Psoas muscle (tissue), 8 donors: ENCODE results near the gene HID1. TPM values are rescaled to one million over a fixed set of nuclear protein-coding genes. Genes with fewer than 3 reads are reported as not detected.

Experiments used
- ATAC-seq, 4 donors: fragments of 200-7000 bp; cut with Tn5 transposase; one replicate each; pipeline ENCODE4 v1.9.1; 2020; ENCODE audit warnings: moderate library complexity in 3 of 4, mild to moderate bottlenecking in 2 of 4
- DNase-seq, 2 donors: peaks; one replicate each; pipeline ENCODE4 v3.0.0-alpha.2; 2020
- H3K27ac ChIP-seq: fragments of 200-600 bp; one replicate; pipeline ENCODE4 v1.8.0; 2022
- H3K27me3 ChIP-seq, 3 donors: fragments of 200-600 bp in 1 of 3; one replicate each; pipeline versions ENCODE4 v1.6.1 to v1.8.0; 2013 to 2022; ENCODE audit warnings: low read length in 2 of 3, mild to moderate bottlenecking in 2 of 3, moderate library complexity in 1 of 3; ENCODE audit not compliant: insufficient read depth in 3 of 3
- H3K36me3 ChIP-seq, 2 donors: fragments of 200-600 bp in 1 of 2; one replicate each; pipeline versions ENCODE4 v1.6.1 to v1.8.0; 2013 to 2022; ENCODE audit warnings: low read depth in 1 of 2, mild to moderate bottlenecking in 1 of 2, moderate library complexity in 1 of 2; ENCODE audit not compliant: insufficient read depth in 1 of 2
- H3K4me1 ChIP-seq: fragments of 200-600 bp; one replicate; pipeline ENCODE4 v1.8.0; 2022
- H3K4me3 ChIP-seq: fragments of 200-600 bp; one replicate; pipeline ENCODE4 v1.8.0; 2022; ENCODE audit warnings: mild to moderate bottlenecking
- H3K9me3 ChIP-seq: fragments of 200-600 bp; one replicate; pipeline ENCODE4 v1.8.0; 2022
- CTCF ChIP-seq: fragments of 200-600 bp; IDR thresholded peaks from one replicate; pipeline ENCODE4 v1.8.0; 2022; ENCODE audit warnings: antibody characterized with exemption
- WGBS, 3 donors: extraction: QIAGEN DNeasy Blood & Tissue Kit; methylation state at CpG; one replicate each; pipeline versions ENCODE4 v1.1.6 to v1.1.7; 2013; 5-methylcytosine and 5-hydroxymethylcytosine counted together
- intact Hi-C, 2 donors: fragments of 100-400 bp; cut with DNase I; formaldehyde crosslinking; loops; one replicate each; pipeline versions ENCODE4 v1.11.0 to v1.14.2; 2022
- polyA plus RNA-seq, 3 donors: library from polyadenylated mRNA; stranded (reverse); fragments of 200-250 nt; gene quantifications; one replicate each; pipeline ENCODE4 v1.2.3, GENCODE V29; 2013
- total RNA-seq, 4 donors: library from RNA; stranded (reverse); fragmentation: NEBNext Ultra II Directional in 2 of 4; extraction: Animal tissue kit (Norgen Biotek cat#: 25700) in 2 of 4; gene quantifications; one replicate each; pipeline versions ENCODE4 v1.2.1 to v1.2.4, GENCODE V29; 2021 to 2023
- donor health status: healthy with polysubstance abuse.
- donor health status: DM: no; HTN: no; CAD: no; lungs with moderate emphysema.
- donor health status: Bipolar disorder and iron deficiency.
- donor health status: healthy.
- donor health status: DM: yes; HTN: yes; CAD: no.
- donor health status: DM: no; HTN: no; CAD: no.
- donor health status: DM: no; HTN: no; CAD: no.
- donor health status: DM: yes; HTN: yes; CAD: no.

Gene HID1
- total and polyA plus RNA-seq, 7 donors: 1.7 to 10.4 (median 2.6) TPM

- TF ChIP-seq CTCF: no peak
- 89 to 95% (median 89%) methylated on average over 3 of the region's 3 CpGs for whole genome bisulfite sequencing, 3 donors
- H3K27me3 ChIP-seq: peaks cover 0 to 48% (median 7%) of the 10 kb centered on the region in 3 donors
Measured at GRCh38 chr17:74977802-74978201, 5.2 kb upstream of the HID1 start.

GRCh38 chr17:74975943-74976342 is 3.4 kb upstream of the HID1 start:
- intact Hi-C loops: no loop called here
- Histone ChIP-seq H3K9me3 (no peaks in the 10 kb centered on the region), H3K4me3 (no peak overlapping the region), H3K4me1 (no peaks in the 10 kb centered on the region), H3K27ac (no peak overlapping the region), H3K36me3 (no peaks in the 10 kb centered on the region), H3K27me3 (peaks cover 0 to 54% (median 9%) of the 10 kb centered on the region in 3 donors)
- TF ChIP-seq CTCF: no peak
- no peak for DNase-seq
- ATAC-seq: no peak
- WGBS, 3 donors: 79 to 82% (median 81%) methylated on average over 4 of the region's 4 CpGs

More at GRCh38 chr17:74977802-74978201, 5.2 kb upstream of the HID1 start:
- H3K9me3 ChIP-seq: no peaks in the 10 kb centered on the region
- no peak overlapping the region for H3K27ac ChIP-seq
- intact Hi-C loops: no loop called here
- H3K36me3 ChIP-seq: no peaks in the 10 kb centered on the region
- H3K4me3 ChIP-seq: no peak overlapping the region
- DNase-seq (no peak), ATAC-seq (no peak)
- H3K4me1 ChIP-seq: no peaks in the 10 kb centered on the region

- Histone ChIP-seq H3K27me3 (peaks cover 0 to 41% (median 9%) of the 10 kb centered on the region in 3 donors), H3K27ac (no peak overlapping the region), H3K9me3 (no peaks in the 10 kb centered on the region), H3K4me3 (peak overlapping the region; percentile 68), H3K36me3 (no peaks in the 10 kb centered on the region), H3K4me1 (no peaks in the 10 kb centered on the region)
- intact Hi-C loops: no loop called here
- peak in 1 of 4 donors; percentile 32 for ATAC-seq
- DNase-seq: no peak
- no peak for TF ChIP-seq CTCF
- 9 to 12% (median 10%) methylated on average over 17 of the region's 17 CpGs for WGBS, 3 donors
Measured at GRCh38 chr17:74972973-74973328, 392 bp upstream of the HID1 start.

- Histone ChIP-seq H3K36me3 (no peaks in the 10 kb centered on the region), H3K27ac (no peak overlapping the region), H3K4me1 (no peaks in the 10 kb centered on the region), H3K9me3 (no peaks in the 10 kb centered on the region), H3K27me3 (peaks cover 0 to 36% (median 9%) of the 10 kb centered on the region in 3 donors), H3K4me3 (peak overlapping the region; percentile 68)
- no peak for DNase-seq
- intact Hi-C loops: no loop called here
- peak in 1 of 4 donors; percentile 28 for ATAC-seq
- WGBS, 3 donors: 22 to 43% (median 23%) methylated on average over 8 to 9 of the region's 9 CpGs
- no peak for TF ChIP-seq CTCF
Measured at GRCh38 chr17:74971842-74972106, 785 bp downstream of the HID1 start.

- no peak for DNase-seq
- 82 to 84% (median 83%) methylated on average over 8 of the region's 8 CpGs for WGBS, 3 donors
- no peak overlapping the region for H3K27ac ChIP-seq
- H3K4me1 ChIP-seq: no peaks in the 10 kb centered on the region
- intact Hi-C loops: no loop called here
- peaks cover 0 to 36% (median 9%) of the 10 kb centered on the region in 3 donors for H3K27me3 ChIP-seq
- peak overlapping the region; percentile 68 for H3K4me3 ChIP-seq
- no peak for ATAC-seq
- H3K9me3 ChIP-seq: no peaks in the 10 kb centered on the region
- no peaks in the 10 kb centered on the region for H3K36me3 ChIP-seq
- TF ChIP-seq CTCF: no peak
Measured at GRCh38 chr17:74971069-74971841, 1.3 kb downstream of the HID1 start.
